Measurements from ENCODE around the gene MGP.
A peak's percentile ranks its signal among the peaks of the same experiment; 100 is the strongest.

The MGP gene

DNA sequence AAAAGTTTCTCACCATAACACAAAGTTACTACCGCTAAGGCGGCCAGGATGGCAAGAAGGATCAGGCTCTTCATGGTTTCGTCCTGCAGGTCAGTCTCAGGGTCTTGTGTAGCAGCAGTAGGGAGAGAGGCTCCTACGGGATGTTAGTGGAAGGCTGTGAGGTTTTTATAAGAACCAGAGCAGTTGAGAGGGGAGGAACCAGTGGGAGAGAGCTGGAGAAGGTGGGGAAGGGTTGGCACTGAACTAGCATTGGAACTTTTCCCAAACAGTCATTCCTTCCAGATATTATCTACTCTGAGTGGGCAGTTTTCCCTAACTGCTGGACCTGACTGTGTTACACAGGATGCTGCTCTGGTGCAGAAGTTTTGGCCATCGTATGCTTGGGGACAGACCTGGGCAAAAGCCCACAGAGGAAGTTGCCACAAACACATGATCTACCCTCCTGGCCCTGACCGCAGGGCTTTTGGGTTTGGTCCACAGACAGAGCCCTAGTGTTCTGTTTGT, at the start of gene MGP:
TSS of gene MGP (minus strand) at position 137 of the 504 bp plus-strand sequence. CDS start at position 74, 63 bp downstream.
- DNase-seq: no peak

DNA sequence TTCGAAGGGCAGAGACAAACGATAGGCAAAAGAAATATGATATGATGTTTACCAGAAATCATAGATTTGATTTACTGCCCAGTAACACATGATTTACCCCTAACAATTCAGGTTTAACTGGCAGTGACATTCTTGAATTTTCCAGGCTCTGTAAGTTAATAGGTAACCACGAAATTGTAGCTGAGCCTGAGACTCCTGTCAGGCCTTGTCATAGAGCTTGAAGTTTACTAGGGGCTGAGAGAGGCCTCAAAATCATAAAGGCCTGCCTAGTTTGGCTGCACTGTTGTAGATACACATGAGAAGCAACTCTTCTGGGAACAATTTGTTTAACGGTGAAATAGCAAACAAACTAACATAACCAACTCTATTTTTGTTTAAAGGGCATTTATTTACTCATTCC, 49.4 kb upstream of the MGP start:
- DNase-seq: no peak

DNA sequence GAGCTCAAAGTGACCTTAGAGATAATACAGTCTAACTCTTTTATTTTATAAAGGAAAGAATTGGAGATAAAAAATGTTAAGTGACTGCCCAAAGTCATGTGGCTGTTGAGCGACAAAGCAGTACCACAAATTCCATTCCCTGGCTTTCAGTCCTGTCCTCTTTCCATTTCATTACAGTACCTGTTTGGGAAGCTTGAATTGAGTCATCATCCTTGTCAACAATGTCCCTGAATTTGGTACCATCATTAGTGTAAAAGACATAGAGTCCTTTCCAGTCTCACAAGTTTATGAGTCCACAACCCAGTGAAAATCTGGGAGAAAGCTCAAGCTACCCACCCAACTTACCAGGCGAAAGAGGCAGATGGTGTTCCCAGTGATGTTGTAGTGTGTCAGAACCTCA, 48.9 kb upstream of the MGP start:
- no peak for DNase-seq

DNA sequence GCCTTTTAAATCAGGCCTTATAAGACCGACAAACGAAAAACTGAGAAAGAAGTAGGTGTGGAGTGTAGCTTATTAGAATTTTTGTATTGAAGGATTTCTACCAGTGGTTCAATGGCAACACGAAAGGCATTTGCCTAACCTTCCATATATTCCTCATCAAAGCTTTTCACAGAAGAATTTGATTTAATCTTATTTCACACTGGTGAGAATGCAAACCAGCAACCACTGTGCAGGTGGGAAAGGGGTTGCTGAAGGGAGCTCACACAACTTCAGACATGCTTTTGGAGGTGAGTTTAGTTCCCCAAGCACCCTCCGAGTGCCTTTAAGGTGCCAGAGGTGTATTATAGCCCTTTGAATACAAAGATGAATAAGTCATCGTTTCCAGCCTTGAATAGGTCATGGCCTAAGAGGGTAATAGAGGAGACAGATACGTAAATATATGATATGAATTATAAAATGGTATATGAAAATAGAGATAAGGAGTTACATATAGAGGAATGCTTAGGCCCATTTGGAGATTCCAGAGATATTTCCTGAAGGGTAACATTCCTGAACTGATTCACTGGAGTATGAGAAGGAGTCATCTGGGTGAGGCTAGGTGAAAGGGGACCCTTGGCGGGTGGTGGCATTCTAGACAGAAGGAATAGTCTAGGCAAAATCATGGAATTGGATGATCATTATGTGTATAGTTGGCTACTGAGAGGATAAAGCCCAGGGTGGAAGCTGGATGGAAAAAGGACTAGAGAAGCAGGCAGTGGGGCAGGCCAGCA, 46.3 kb upstream of the MGP start:
- no peak for DNase-seq

DNA sequence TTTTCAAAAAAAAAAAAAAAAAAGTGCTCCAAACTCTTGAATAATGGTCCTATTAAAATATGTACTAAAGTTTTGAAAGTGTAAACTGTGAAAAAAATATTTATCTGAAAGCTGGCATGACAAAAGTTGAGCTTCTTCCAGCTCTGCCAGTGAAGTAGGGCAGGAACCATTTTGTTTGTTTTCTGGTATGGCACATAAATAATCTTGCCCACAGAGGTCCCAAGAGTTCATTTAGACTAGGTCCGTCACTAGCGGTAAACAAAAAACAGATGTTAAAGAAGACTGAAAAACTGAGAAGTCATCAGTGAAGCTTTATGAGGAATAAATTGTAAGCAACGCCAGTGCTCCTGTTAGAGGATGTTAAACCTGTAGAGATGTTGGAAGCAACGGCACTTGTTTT, 45.7 kb upstream of the MGP start:
- no peak for DNase-seq

DNA sequence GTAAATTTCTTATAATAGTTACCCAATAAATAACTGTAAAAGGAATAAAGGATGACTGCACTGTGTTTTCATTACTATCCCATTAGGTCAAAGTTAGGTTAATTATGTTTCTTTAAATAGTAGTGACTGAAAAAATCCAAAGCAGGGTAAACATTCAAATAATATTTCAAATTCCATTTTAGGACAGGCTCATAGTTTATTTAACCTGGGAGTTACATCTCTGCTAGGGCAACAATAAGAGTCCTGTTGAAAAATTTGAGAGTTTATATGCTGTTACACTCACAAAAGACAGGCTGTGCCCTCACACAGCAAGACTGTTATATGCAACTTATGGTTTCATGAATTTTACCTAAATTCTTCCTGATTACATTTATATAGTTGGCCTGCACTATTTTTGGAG, 44.6 kb upstream of the MGP start:
- no peak for DNase-seq

DNA sequence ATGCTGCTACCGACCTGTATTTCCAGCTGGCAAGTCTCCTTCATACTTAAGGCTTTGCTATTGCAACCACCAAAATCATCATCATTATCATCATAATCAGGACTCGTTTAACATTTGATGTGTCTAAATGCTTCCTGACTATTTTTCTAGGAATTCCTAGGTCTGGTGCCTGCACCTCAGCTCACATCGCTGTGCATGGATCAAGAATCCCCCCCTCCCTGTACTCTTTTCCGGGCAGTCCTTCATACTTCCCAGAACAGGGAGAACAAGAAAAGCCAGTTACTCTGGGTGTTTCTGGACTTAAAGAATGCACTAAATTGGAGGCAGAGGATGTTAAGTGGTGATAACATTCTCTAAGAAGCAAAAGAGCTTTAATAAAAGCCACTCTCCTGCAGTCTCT, 43.3 kb upstream of the MGP start:
- DNase-seq: no peak

DNA sequence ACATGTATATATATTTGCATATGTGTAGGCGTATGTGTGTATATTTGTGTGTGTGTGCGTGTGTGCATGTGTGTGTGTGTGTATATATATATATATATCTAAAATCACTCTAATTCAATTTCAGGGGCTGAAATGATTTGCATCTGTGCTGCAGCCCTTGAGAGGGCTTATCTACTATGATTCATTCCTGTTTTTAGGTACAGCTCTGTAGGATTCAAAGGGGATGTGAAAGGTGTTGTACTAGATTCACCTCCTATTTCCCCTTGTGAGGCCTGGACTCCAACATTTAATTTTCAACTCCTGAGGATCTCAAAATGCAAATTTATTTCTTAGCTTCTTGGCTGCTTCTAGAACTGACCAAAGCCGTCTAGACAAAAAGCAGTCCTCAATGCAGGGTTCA, 41.6 kb upstream of the MGP start:
- no peak for DNase-seq

DNA sequence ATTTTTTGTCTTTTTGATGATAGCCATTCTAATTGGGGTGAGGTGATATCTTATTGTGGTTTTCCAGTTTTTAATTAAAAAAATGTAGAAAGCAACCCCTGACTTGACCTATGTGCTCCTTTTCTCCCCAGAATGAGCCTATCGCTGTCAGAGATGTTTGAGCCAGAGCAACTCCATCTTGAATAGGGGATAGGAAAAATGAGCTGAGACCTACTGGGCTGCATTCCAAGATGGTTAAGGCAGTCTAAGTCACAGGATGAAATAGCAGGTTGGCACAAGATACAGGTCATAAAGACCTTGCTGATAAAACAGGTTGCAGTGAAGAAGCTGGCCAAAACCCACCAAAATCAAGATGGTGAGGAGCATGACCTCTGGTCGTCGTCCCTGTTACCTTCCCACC, 38.9 kb upstream of the MGP start:
- no peak for DNase-seq

DNA sequence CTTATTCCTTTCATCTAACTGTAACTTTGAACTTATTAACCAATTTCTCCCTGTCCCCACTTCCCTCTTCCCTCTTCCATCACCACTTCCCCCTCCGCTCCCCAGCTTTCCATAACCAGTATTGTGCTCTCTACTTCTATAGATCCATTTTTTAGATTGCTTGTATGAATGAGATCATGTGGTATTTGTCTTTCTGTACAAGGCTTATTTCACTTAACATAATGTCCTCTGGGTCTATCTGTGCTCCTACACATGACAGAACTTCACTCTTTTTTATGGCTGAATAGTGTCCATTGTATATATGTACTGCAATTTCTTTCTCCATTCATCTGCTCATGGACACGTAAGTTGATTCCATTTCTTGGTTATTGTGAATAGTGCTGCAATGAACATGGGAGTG, 38.3 kb upstream of the MGP start:
- no peak for DNase-seq

DNA sequence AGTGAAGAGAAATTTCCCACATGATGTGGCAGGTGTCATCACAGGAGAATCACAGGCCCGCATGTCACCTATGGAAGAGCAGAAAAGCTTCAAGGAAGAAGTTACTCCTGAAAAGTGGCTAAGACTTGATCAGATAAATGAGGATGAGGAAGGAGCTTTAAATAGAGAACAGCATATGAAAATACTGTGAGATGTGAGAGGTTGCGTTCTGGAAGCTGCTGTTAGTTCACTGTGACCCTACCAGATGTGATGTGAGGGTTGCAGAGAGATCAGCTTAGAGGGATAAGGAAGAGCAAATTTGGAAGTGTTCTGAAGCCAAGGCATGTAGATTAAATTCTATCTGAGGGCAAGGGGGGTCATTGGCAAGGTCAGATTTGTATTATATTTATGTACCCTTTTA, 35.6 kb upstream of the MGP start:
- DNase-seq: no peak

DNA sequence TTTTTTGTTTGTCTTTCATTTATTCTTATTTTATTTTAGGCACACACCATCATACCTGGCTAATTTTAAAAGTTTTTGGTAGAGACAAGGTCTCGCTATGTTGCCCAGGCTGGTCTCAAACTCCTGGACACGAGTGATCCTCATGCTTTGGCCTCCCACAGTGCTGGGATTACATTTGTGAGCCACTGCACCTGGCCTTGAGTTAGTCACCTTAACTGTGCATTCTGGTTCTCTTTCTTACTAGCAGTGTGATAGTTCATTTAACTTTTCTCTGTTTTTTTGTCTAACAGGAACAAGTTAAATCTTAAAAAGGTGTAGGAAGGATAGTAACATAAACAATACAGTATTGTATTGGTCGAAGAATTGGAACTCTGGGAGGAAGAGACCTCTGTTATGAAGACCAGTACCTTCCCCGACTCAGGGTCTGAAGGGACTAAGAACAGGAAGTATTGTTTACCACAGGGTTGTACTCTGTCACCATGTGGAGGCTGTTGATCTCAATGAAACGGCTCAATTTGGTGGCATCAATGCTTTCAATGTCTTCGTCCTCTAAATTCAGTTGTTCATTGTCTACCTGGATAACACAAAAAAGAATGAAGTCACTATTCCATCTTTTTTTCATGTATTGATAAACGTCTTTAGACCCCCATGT, 34.9 kb upstream of the MGP start:
- DNase-seq: no peak

DNA sequence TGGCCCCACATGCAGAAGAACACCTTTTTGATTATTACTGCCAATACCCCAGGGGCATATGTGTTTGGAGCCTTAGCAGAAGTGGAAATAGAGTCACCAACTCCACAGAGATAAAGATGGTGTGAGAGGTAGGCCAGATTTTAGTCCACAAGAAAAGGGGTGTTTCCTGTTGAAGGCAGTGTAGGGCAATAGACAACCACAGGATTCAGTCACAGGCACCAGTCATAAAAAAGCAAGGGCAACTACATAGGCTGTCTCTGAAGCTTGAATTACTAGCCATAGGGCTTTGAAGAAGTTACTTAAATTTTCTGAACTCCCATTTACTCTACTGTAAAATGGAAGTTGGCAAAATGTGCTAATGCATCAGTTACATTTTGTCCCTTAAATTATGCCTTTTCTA, 33.8 kb upstream of the MGP start:
- no peak for DNase-seq

DNA sequence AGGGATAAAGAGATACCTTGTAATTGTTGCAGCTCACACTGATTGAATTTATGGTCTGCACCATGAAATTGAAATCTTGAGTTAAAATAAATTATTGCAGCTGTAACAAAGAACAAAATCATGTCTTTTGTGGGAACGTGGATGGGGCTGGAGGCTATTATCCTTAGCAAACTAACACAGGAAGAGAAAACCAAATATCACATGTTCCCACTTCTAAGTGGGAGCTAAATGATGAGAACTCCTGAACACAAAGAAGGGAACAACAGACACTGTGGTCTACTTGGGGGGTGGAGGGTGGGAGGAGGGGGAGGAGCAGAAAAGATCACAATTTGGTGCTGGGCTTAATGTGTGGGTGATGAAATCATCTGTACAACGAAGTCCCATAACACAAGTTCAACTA, 30.1 kb upstream of the MGP start:
- peak; percentile 26 for DNase-seq

DNA sequence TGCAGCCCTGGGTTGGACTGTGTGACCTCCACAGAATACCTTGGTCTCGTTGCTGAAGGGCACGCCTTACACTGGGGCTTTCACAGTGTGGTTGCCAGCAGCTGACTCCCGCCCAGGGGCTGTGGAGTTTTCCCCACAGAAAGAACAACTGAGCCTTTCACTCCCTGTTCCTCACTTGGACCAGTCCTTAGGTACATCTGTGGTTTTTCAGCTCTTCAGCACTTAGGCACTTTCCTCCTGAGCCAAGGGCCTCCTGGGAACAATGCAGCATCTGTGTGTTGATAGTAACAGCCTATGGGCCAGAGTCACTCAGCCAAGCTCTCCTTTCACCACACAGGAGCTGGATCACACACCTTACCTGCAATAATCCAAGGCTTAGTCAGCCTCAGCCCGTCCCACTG, 27.7 kb upstream of the MGP start:
- DNase-seq: no peak

DNA sequence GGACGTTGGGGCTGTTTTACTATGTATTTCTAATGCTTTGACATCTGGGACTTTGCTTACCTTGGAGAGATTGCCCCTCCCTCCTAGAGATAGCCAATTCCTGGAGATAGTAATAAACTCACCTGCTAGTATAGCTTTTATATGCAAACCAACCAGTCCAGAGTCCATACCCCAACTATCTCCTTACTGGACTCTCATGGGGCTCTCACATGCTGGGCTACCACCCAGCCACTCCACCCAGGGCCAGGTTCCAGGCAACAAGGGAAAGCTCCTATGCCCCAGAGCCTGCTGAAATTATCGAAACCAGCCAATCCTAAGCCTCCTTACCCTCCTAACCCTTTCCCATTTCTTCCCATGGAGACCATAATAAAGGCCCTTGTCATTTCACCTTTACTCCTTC, 25.5 kb upstream of the MGP start:
- no peak for DNase-seq

DNA sequence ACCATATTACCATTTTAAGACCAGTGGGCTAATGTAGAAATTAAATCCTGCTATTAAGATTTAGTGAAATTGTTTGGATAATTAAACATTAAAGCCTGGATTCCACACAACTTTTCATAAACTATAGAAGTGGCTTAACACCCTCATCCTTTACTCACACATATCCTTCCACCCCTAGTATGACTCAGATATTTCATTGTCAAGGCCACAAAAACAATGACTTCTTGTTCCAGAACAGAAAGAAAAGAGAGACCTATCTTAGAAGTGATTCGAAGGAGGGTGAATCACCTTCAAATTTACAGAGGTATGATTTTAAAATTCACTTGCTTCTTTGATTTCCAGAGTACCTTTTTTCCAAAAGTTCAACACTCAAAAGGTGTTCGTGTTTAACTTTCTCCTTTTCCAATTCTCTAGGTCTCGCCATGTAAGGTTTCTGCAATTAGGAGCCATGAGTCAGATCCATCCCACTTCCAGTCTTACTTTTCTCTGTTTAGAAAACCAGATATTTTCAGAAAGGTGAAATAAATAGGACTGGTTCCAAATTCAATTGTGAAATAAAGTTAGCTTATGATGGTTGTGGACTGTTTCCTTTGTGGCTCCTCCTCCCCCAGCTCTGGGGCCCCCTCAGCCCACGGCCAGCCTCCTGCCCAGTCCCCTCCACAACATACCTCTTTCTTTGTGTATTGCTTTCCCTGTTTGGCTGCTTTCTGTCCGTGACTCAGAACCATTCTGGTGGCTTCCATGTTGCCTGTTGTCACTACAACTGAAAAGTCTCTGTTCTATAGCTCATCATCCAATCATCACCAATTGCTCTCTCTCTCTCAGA, 24.6 kb upstream of the MGP start:
- DNase-seq: no peak

DNA sequence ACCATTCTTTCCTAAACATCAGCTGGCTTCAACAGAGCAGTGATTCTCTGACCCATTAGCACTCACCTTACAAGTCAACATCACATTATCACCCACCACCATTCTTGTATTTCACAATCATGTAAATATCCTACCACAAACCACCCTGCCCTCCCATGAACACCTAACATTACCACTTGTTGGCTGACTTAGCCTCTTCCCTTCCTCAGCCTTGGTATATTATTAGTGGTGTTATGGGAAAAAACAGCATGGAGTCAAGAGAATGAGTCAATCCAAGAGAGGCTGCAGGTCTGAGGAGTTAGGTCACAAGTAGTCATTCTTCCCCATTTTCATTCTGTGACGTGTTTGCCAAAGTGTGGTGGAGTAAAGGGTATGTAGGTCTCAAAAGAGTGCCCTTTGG, 22.3 kb upstream of the MGP start:
- DNase-seq: no peak

DNA sequence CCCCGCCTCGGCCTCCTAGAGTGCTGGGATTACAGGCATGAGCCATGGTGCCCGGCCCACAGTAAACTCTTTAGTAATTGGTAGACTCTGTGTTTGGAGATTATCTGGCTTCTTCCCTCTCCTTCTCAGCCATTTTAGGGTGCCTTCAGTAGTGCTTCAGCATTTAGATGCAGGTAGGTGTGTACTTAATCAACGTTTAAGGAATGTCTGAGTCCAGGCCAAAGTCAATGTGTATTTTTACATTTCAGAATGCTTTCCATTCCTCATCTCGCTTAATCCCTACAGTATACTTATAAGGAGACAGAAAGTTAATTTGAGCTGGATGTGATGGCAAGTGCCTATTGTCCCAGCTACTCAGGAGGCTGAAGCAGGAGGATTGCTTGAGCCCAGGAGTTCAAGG, 20.5 kb upstream of the MGP start:
- no peak for DNase-seq

DNA sequence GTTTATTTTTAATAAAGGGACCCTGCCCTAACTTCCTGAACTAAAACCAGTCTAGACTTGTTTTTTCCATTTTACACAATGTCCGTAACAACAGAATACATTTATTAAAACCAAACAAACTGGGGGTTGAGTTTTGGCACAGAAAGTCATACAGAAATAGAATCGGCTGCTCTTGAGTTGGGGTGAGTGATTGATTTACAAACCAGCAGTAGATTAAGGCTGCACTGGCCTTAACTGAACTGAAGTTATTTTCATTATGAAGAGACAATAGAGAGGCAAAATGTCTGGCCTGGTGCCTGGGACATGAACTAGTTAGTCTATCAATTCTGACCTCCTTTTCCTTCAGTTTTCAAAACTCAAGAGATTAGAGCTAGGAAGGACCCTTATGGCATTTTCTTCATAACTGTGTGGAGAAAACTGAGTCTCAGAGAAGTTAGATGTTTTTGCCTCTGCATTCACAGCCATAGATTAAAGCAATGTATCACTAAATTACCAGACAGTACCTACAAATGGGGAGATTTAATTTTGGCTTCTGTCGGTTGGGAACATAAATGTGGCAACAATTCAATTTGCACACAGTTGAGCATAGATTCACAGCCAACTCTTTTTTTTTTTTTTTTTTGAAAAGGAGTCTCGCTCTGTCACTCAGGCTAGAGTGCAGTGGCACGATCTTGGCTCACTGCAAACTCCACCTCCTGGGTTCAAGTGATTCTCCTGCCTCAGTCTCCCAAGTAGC, 19.8 kb upstream of the MGP start:
- DNase-seq: no peak

DNA sequence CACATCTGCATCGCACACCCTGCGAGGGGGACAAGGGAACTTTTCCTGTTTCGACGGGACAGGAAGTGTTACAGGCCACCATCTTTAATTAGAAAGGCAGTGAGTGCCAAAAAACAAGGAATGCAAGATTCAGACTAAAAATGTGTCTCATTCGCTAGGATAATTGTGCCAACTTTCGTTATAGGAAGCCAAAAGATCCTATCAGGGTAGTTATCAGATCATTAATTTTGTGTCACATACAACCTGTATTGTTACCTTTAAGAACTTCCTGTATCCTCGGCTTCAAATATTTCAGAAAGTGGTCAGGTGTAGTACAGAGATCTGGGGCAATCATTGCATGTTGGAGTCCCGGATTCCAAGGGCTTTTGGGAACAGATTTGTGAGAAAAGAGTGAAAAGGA, 19.2 kb upstream of the MGP start:
- no peak for DNase-seq

DNA sequence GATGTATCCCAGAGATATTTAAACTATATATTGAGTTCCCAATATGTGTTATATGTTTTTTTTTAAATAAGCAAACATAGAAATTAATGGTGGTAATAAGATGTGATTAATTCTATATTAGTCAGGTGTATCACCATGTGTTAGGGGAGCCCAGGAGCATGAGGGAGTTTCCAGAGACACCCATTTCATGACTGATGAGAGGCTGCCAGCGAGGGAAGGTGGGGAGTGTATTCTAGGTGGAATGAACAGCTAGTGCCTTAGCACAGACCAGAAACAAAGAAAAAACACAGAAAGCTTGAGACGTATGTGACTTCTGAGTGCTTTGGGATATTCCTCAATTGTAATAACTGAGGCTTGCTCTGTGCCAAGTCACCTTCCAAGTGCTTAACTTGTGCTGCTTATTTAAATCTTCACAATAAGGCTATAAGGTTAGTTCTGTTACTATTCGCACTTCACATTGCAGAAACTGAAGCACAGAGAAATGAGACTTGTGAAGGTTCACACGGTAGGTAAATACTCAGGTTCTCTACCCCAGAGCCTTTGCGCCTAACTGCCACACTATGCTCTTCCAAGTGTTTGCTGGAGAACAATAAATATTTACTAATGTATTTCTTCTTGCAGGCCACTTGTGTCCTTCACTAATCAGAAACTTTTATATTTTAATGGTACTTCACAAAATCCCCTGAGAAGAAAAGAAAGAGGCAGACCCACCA, 17.9 kb upstream of the MGP start:
- DNase-seq: peak; percentile 29
